HG03095 (cell line): ENCODE measurements around the gene ELP4.
A peak's percentile ranks its signal among the peaks of the same experiment; 100 is the strongest.

ENCODE experiments used
- ATAC-seq: cut with Tn5 transposase; IDR thresholded peaks from one replicate; pipeline ENCODE4 v1.9.1; 2021; ENCODE audit warnings: moderate library complexity; ENCODE audit not compliant: unreplicated experiment

Gene ELP4

GRCh38 chr11:31808721-31809540, 299.4 kb downstream of the ELP4 start:
- no peak for ATAC-seq

DNA sequence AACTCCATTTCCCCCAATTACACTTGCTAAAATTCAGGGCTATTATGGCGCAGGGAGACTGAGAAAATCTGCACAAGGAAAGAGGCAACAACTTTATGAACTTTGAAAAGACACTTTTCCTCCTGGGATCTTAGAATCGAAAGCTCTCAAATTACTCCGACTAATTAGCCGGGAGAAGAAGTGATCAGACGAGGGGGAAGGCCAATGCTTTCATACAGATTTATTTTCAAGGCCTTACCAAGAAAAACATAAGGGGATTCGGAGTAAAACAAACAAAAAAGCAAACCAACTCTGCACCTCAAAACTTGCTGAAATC, 299.9 kb downstream of the ELP4 start:
- no peak for ATAC-seq

- no peak for ATAC-seq
Measured at GRCh38 chr11:31809857-31810778, 300.6 kb downstream of the ELP4 start.

DNA sequence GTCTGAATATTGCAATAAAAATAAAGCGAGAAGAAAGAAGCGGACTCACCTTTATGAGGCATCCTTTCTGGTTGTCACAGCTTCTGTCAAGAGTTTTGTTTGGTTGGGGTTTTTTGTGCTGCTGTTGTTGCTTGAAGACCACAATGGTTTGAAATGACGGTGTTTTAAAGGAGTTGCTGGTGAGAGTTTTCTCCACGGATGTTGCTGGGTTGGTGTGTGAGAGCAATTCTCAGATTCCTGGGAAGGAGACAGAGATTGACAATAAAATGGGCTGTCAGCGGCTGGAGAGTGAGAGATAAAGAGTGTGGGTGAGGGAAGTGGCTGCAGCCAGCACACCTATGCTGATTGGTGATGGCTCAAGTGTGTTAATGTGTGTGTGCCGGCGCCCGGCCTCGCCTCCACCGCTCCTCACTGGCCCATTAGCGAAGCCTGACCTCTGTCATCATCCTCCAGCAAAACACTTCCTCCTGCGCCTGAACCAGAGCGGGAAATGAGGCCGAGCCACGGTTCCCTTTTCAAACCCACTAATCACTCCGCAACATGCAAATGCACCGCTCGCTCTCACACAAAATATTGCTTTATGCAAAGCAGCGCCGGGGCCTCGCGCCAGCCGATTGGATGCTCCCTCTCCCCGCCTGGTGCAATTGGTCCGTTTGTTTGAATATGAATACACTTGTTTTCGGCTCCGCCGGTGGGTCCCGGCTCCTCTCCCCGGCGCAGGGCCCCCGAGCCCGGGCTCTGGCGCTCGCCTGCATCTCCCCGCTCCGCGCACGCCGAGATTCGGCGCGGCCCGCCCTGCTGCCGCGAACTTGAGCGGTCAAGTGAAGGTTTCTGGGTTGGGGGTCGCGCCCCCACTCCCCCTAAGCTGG, 301.4 kb downstream of the ELP4 start, which contains the start of gene PAX6:
TSS of gene PAX6 (minus strand) at position 544 of the 869 bp plus-strand sequence. CDS start 4,911 bp downstream, outside the sequence.
- ATAC-seq = peak; percentile 53

GRCh38 chr11:31812383-31813381, 303.1 kb downstream of the ELP4 start:
- no peak for ATAC-seq

DNA sequence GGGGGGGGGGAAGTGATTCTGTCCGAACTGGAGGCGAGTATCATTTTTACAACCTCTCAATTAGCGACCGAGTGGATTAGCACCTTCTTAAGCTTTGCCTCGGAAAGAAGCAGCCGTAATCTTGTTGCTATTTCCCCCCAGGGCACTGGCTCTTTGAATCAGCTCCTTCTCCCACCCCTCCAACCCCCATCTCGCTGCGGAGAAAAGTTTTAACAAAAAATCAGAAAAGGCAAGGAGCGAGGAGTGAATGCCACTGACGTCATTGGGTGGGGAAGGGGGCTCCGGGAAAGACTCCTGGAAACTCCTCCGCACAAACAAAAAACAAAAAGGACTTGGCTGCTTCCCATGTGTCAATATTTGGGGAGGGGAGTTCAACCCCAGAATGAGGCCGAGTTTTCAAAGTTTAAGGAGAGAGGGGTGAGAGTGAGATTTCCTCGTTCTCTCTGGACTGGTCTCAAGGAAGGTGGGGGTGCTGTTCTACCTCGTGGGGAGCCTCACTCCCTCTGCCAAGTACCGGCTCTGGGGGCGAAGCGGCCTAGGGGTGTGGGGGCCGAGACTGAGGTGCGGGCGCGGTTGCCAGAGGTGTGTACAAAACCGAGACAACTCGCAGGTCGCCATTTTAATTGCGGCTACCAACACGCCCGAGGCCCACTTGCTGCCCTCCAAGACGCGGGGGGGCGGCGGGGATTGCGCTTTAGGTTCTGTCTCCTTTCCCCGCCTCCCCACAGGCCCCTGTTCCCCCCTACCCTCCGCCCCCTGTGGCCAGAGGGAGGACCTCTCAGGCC, 304.0 kb downstream of the ELP4 start:
- no peak for ATAC-seq

- ATAC-seq = no peak
Measured at GRCh38 chr11:31814176-31814868, 304.8 kb downstream of the ELP4 start.

- ATAC-seq = no peak
Measured at GRCh38 chr11:31815711-31816467, 306.3 kb downstream of the ELP4 start.

DNA sequence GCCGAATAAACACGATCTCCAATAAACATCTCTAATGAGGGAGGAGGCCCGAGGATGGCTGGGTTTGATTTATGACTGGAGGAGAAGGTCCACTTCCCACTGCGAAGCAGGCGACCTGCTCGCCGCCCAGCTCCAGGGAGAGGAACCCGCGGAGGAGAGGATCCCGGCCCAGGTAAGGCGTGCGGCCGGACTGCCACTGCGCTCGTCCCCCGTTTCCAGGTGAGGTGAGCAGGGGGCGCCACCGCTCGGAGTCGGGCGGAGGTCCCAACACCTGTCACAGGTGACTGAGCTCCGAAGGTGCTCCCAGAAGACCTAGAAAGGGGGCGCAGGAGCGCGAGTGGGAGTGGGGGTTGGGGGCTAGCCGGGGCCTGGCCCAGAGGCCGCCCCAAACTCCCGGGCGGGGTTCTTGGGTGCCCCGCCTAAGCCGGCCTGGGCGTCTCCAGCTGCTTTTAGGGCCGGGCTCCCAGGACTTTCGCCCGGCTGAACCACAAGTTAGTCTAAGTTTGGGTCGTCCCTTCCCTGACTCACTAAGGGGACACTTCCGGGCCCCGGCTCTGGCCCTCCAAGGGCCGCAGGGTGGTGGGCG, 307.0 kb downstream of the ELP4 start:
- ATAC-seq = no peak

DNA sequence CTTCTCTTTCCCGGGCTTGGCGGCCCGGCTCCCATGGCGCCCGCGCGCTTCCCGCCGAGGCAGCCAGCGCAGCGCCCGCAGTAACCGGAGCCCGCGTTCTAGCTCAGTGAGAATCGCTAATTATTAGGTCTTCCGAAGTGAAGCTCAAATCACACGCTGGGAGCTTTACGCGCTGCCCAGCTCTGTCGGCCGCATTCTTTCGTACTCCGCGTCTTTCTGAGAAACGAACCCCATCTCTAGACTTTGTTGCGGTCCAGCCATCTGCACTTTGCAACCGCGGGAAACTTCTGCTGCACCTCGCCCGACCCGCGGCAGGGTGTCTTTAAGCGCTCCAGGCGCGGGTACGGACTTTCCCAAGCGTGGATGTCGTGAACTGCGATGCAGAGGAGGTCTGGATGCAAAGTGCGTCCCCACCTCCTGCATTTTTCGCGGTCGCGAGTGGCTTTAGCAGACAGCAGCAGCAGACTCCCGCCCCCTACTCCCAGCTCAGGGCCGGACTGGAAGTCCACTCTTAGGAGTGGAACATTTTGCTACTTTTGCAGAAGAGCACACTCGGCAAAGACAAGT, 307.6 kb downstream of the ELP4 start:
- ATAC-seq = no peak

DNA sequence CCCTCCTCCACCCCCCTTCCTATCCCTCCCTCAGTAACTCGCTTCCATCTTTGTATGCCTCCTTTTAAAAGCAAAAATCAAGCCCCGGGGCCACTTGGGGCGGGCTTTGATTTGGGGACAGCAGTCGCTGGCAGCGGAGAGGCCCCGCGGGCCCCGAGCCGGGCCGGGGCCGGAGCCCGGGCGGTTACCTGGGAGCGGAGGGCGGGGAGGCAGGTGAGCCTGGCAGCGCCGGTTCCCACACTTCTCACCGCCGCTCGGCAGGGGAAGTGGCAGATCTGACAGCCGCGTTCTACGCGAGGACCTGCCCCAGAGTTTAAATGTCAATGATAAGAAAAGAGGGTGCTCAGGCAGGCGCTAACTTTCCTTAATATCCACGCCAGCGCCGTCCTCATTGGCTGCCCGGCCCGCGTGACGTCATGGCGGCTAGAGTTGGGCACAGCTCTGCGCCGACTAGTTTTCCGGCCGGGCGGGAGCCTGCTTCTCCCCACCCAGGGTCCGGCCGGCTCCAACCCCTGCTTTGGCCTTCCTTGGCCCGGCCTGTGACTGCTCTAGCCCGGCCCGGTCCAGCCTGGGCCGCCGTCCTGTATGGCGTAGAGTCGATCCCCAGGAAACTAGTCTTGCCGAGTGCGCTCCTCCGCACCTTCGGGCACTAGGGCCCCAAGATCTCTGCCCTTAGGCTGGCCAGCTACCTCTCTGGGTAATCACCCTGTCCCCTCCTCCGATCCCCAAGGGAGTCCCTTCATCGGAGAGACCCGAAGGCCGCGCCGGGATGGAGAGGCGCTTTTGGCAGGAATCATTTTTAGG, 308.3 kb downstream of the ELP4 start:
- no peak for ATAC-seq

DNA sequence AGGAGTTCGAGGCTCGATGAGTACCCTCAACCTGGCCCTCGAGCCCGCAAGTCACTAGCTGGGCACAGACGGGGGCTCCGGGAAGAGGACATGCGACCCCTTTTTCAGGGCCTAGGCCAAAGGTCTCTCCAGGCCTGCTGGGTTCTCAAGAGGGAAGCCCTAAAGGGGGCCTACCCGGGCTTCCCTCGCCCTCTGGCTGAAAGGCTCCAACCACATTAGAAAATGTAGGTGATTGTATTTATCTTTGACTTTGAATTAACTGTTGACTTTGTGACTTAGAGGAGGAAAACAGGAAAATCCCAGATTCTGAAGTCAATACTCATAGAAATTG, 308.8 kb downstream of the ELP4 start:
- no peak for ATAC-seq

DNA sequence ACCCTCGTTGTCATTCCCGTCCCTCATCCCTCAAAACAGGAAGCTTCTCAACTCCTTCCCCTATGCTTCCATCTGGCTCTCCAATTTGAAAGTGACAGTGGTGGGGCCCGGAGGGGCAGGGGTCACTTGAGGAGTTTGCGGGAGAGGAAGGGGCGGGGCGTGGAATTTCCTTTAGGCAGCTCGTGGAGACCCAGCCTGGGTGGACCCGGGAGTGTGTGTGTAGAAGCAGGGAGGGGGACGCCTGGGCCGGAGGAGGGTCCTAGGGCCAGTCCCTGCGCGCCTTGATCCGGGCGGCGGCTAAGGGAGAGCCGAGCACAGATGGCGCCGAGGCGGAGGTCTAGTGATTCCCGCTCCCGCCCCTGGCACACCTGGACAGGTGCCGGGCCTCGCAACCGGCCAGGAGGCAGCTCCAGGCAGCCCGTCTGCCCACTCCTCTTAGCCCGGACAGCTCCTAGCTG, 309.3 kb downstream of the ELP4 start:
- ATAC-seq = no peak

GRCh38 chr11:31819621-31820437, 310.3 kb downstream of the ELP4 start:
- no peak for ATAC-seq

DNA sequence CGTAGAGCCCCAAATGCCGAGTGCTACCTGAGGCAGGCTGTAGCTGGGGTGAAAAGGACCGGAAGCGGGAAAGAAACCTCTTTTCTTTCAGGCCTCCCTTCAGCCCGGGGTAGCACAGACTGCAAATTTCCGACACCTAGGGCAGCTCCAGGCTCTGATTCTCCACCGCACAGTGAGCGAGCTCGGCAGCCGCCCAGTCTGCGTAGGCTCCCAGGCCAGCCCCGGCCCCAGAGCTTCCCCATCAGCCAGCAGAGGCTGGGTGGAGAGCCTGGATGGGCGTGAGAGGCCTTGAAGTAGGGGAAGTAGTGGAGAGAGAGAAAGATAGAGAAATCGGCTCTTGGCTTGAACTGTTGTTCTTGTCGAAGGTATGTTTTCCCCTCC, 310.9 kb downstream of the ELP4 start:
- no peak for ATAC-seq
